ENCODE measurements around the gene GULP1. TPM values are rescaled to one million over a fixed set of nuclear protein-coding genes. Genes with fewer than 3 reads are reported as not detected.

GULP1 gene
- total and polyA plus RNA-seq, 2 experiments from 2014 or later: 94.6 to 181 TPM

DNA sequence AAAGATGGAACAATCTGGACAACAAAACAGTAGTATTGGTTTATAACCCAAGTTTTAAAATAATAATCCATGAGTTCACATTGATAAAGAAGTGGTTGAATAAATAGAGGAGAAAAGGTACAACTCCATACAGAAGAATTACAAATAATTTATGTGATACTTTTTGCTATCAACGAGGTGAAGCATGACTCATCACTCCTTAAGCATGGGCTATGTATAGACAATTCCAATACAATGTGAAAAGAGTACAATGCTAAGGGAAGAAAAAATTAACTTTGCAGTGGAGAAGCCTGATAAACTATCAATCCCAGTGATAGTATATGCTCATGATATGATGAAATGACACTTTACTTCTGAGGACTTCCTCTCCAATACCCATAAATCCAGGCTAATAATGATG, 312.9 kb downstream of the GULP1 start:
- Mint-ChIP-seq H3K9me3 (peaks cover 4% of the 10 kb centered on the region; the same call in 1 of the 3 replicates), H3K27ac (peak overlapping the region; percentile 73; the same call in 1 of the 2 replicates), H3K27me3 (ENCODE audit: insufficient read depth, low read depth, poor library complexity) (peaks cover 2% of the 10 kb centered on the region), H3K36me3 (ENCODE audit: low read depth) (peaks cover 4% of the 10 kb centered on the region; the same call in 1 of the 3 replicates), H3K4me3 (no peak overlapping the region), H3K4me1 (peaks cover 8% of the 10 kb centered on the region; the same call in 2 of the 3 replicates)
- DNase-seq (ENCODE audit: low spot score) (no peak), ATAC-seq (no peak)
- no peaks in the 10 kb centered on the region for H3K27me3 ChIP-seq (ENCODE audit: insufficient read depth)
- TF ChIP-seq EZH2 (IDR thresholded peaks at IDR 0.05; ENCODE audit: low read depth, unreplicated experiment) (no peak), ZNF114 (CRISPR knock-in tag; IDR thresholded peaks at IDR 0.05) (no peak), POLR2AphosphoS5 (IDR thresholded peaks at IDR 0.05; ENCODE audit: low read depth) (no peak), ZNF331 (CRISPR knock-in tag; IDR thresholded peaks at IDR 0.05; ENCODE audit: low read depth) (no peak), CREB1 (CRISPR knock-in tag; IDR thresholded peaks at IDR 0.05; ENCODE audit: low read depth) (no peak), NANOG (IDR thresholded peaks at IDR 0.05; ENCODE audit: borderline replicate concordance) (no peak), EZH2phosphoT487 (IDR thresholded peaks at IDR 0.05; ENCODE audit: unreplicated experiment) (no peak), STAT1 (IDR thresholded peaks at IDR 0.05; ENCODE audit: unreplicated experiment) (no peak), JUNB (IDR thresholded peaks at IDR 0.05; ENCODE audit: unreplicated experiment) (no peak)
- TF ChIP-seq, protein P1, sequence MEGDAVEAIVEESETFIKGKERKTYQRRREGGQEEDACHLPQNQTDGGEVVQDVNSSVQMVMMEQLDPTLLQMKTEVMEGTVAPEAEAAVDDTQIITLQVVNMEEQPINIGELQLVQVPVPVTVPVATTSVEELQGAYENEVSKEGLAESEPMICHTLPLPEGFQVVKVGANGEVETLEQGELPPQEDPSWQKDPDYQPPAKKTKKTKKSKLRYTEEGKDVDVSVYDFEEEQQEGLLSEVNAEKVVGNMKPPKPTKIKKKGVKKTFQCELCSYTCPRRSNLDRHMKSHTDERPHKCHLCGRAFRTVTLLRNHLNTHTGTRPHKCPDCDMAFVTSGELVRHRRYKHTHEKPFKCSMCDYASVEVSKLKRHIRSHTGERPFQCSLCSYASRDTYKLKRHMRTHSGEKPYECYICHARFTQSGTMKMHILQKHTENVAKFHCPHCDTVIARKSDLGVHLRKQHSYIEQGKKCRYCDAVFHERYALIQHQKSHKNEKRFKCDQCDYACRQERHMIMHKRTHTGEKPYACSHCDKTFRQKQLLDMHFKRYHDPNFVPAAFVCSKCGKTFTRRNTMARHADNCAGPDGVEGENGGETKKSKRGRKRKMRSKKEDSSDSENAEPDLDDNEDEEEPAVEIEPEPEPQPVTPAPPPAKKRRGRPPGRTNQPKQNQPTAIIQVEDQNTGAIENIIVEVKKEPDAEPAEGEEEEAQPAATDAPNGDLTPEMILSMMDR (conservative IDR thresholded peaks at IDR 0.05; ENCODE audit: low read depth in 2 of 2): no peak
- TF ChIP-seq, protein P2, sequence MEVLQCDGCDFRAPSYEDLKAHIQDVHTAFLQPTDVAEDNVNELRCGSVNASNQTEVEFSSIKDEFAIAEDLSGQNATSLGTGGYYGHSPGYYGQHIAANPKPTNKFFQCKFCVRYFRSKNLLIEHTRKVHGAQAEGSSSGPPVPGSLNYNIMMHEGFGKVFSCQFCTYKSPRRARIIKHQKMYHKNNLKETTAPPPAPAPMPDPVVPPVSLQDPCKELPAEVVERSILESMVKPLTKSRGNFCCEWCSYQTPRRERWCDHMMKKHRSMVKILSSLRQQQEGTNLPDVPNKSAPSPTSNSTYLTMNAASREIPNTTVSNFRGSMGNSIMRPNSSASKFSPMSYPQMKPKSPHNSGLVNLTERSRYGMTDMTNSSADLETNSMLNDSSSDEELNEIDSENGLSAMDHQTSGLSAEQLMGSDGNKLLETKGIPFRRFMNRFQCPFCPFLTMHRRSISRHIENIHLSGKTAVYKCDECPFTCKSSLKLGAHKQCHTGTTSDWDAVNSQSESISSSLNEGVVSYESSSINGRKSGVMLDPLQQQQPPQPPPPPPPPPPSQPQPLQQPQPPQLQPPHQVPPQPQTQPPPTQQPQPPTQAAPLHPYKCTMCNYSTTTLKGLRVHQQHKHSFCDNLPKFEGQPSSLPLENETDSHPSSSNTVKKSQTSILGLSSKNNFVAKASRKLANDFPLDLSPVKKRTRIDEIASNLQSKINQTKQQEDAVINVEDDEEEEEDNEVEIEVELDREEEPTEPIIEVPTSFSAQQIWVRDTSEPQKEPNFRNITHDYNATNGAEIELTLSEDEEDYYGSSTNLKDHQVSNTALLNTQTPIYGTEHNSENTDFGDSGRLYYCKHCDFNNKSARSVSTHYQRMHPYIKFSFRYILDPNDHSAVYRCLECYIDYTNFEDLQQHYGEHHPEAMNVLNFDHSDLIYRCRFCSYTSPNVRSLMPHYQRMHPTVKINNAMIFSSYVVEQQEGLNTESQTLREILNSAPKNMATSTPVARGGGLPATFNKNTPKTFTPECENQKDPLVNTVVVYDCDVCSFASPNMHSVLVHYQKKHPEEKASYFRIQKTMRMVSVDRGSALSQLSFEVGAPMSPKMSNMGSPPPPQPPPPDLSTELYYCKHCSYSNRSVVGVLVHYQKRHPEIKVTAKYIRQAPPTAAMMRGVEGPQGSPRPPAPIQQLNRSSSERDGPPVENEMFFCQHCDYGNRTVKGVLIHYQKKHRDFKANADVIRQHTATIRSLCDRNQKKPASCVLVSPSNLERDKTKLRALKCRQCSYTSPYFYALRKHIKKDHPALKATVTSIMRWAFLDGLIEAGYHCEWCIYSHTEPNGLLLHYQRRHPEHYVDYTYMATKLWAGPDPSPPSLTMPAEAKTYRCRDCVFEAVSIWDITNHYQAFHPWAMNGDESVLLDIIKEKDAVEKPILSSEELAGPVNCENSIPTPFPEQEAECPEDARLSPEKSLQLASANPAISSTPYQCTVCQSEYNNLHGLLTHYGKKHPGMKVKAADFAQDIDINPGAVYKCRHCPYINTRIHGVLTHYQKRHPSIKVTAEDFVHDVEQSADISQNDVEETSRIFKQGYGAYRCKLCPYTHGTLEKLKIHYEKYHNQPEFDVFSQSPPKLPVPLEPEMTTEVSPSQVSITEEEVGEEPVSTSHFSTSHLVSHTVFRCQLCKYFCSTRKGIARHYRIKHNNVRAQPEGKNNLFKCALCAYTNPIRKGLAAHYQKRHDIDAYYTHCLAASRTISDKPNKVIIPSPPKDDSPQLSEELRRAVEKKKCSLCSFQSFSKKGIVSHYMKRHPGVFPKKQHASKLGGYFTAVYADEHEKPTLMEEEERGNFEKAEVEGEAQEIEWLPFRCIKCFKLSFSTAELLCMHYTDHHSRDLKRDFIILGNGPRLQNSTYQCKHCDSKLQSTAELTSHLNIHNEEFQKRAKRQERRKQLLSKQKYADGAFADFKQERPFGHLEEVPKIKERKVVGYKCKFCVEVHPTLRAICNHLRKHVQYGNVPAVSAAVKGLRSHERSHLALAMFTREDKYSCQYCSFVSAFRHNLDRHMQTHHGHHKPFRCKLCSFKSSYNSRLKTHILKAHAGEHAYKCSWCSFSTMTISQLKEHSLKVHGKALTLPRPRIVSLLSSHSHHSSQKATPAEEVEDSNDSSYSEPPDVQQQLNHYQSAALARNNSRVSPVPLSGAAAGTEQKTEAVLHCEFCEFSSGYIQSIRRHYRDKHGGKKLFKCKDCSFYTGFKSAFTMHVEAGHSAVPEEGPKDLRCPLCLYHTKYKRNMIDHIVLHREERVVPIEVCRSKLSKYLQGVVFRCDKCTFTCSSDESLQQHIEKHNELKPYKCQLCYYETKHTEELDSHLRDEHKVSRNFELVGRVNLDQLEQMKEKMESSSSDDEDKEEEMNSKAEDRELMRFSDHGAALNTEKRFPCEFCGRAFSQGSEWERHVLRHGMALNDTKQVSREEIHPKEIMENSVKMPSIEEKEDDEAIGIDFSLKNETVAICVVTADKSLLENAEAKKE (CRISPR knock-in tag; IDR thresholded peaks at IDR 0.05): no peak
- TF ChIP-seq, protein P3, sequence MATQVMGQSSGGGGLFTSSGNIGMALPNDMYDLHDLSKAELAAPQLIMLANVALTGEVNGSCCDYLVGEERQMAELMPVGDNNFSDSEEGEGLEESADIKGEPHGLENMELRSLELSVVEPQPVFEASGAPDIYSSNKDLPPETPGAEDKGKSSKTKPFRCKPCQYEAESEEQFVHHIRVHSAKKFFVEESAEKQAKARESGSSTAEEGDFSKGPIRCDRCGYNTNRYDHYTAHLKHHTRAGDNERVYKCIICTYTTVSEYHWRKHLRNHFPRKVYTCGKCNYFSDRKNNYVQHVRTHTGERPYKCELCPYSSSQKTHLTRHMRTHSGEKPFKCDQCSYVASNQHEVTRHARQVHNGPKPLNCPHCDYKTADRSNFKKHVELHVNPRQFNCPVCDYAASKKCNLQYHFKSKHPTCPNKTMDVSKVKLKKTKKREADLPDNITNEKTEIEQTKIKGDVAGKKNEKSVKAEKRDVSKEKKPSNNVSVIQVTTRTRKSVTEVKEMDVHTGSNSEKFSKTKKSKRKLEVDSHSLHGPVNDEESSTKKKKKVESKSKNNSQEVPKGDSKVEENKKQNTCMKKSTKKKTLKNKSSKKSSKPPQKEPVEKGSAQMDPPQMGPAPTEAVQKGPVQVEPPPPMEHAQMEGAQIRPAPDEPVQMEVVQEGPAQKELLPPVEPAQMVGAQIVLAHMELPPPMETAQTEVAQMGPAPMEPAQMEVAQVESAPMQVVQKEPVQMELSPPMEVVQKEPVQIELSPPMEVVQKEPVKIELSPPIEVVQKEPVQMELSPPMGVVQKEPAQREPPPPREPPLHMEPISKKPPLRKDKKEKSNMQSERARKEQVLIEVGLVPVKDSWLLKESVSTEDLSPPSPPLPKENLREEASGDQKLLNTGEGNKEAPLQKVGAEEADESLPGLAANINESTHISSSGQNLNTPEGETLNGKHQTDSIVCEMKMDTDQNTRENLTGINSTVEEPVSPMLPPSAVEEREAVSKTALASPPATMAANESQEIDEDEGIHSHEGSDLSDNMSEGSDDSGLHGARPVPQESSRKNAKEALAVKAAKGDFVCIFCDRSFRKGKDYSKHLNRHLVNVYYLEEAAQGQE (IDR thresholded peaks at IDR 0.05; ENCODE audit: unreplicated experiment): no peak
- TF ChIP-seq, protein P4, sequence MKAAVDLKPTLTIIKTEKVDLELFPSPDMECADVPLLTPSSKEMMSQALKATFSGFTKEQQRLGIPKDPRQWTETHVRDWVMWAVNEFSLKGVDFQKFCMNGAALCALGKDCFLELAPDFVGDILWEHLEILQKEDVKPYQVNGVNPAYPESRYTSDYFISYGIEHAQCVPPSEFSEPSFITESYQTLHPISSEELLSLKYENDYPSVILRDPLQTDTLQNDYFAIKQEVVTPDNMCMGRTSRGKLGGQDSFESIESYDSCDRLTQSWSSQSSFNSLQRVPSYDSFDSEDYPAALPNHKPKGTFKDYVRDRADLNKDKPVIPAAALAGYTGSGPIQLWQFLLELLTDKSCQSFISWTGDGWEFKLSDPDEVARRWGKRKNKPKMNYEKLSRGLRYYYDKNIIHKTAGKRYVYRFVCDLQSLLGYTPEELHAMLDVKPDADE (IDR thresholded peaks at IDR 0.05): no peak
- no peak overlapping the region for H2AFZ ChIP-seq
- H3K4me2 ChIP-seq: no peak overlapping the region
- H3K4me3 ChIP-seq: no peak overlapping the region
- H3K79me2 ChIP-seq (replicated peaks; ENCODE audit: insufficient read depth): no peaks in the 10 kb centered on the region
- H4K20me1 ChIP-seq (replicated peaks; ENCODE audit: insufficient read depth): no peaks in the 10 kb centered on the region
- no peaks in the 10 kb centered on the region for H3K9me2 ChIP-seq (ENCODE audit: insufficient read depth)
- peaks cover 16% of the 10 kb centered on the region for H3K4me1 ChIP-seq (ENCODE audit: insufficient read depth)
- H3F3A ChIP-seq (replicated peaks; ENCODE audit: low read depth): no peaks in the 10 kb centered on the region
- no peak overlapping the region for H3K27ac ChIP-seq (ENCODE audit: low read depth)
- H3K36me3 ChIP-seq (ENCODE audit: insufficient read depth): no peaks in the 10 kb centered on the region

Data from GM23338 (cell line).